Measurements from ENCODE around the gene NUBPL. TPM values are rescaled to one million over a fixed set of nuclear protein-coding genes. Genes with fewer than 3 reads are reported as not detected.
A peak's percentile ranks its signal among the peaks of the same experiment; 100 is the strongest.

Gene NUBPL
- total RNA-seq, 1 donor from 2014 or later, result 11.6 TPM

- TF ChIP-seq CTCF (IDR thresholded peaks at IDR 0.05), result no peak
- Mint-ChIP-seq H3K9me3 (ENCODE audit: unreplicated experiment) (peaks cover under 1% of the 10 kb centered on the region), H3K4me1 (ENCODE audit: unreplicated experiment) (peaks cover 3% of the 10 kb centered on the region), H3K27ac (ENCODE audit: unreplicated experiment) (peak overlapping the region; percentile 27), H3K4me3 (ENCODE audit: unreplicated experiment) (no peak overlapping the region), H3K36me3 (ENCODE audit: unreplicated experiment) (peaks cover 4% of the 10 kb centered on the region), H3K27me3 (ENCODE audit: unreplicated experiment) (no peaks in the 10 kb centered on the region)
- no peak for DNase-seq (ENCODE audit: extremely low spot score, unreplicated experiment)
Observed at GRCh38 chr14:31717294-31718085, 156.3 kb downstream of the NUBPL start.

GRCh38 chr14:31718585-31718984 is 157.4 kb downstream of the NUBPL start:
- Mint-ChIP-seq H3K27ac (ENCODE audit: unreplicated experiment) (no peak overlapping the region), H3K4me3 (ENCODE audit: unreplicated experiment) (no peak overlapping the region), H3K36me3 (ENCODE audit: unreplicated experiment) (peaks cover 4% of the 10 kb centered on the region), H3K9me3 (ENCODE audit: unreplicated experiment) (peaks cover 9% of the 10 kb centered on the region), H3K4me1 (ENCODE audit: unreplicated experiment) (no peaks in the 10 kb centered on the region), H3K27me3 (ENCODE audit: unreplicated experiment) (no peaks in the 10 kb centered on the region)
- DNase-seq (ENCODE audit: extremely low spot score, unreplicated experiment), result no peak
- TF ChIP-seq CTCF (IDR thresholded peaks at IDR 0.05), result no peak

DNA sequence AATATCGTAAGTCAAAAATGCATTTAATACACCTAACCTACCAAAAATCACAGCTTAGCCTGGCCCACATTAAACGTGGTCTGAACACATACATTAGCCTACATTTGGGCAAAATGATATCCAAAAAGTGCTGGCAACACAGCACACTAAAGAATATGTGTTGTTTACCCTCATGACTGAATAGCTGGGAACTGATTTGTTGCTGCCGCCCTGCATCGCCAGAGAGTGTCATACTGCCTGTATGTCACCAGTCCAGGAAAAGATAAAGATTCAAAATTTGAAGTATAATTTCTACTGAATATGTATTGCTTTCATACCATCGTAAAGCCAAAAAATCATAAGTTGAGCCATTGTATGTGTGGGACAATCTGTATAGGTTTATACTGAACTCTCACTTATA is 157.8 kb downstream of the NUBPL start:
- Mint-ChIP-seq H3K9me3 (ENCODE audit: unreplicated experiment) (peaks cover 11% of the 10 kb centered on the region), H3K36me3 (ENCODE audit: unreplicated experiment) (peaks cover 4% of the 10 kb centered on the region), H3K4me3 (ENCODE audit: unreplicated experiment) (no peak overlapping the region), H3K4me1 (ENCODE audit: unreplicated experiment) (no peaks in the 10 kb centered on the region), H3K27ac (ENCODE audit: unreplicated experiment) (no peak overlapping the region), H3K27me3 (ENCODE audit: unreplicated experiment) (no peaks in the 10 kb centered on the region)
- no peak for DNase-seq (ENCODE audit: extremely low spot score, unreplicated experiment)
- TF ChIP-seq CTCF (IDR thresholded peaks at IDR 0.05), result no peak

- H3K9me3 Mint-ChIP-seq (ENCODE audit: unreplicated experiment), result peaks cover 24% of the 10 kb centered on the region
- no peak for TF ChIP-seq CTCF (IDR thresholded peaks at IDR 0.05)
- peaks cover 8% of the 10 kb centered on the region for H3K4me1 Mint-ChIP-seq (ENCODE audit: unreplicated experiment)
- no peaks in the 10 kb centered on the region for H3K27me3 Mint-ChIP-seq (ENCODE audit: unreplicated experiment)
- no peak for DNase-seq (ENCODE audit: extremely low spot score, unreplicated experiment)
- H3K36me3 Mint-ChIP-seq (ENCODE audit: unreplicated experiment), result peaks cover 15% of the 10 kb centered on the region
- no peak overlapping the region for H3K4me3 Mint-ChIP-seq (ENCODE audit: unreplicated experiment)
- no peak overlapping the region for H3K27ac Mint-ChIP-seq (ENCODE audit: unreplicated experiment)
Observed at GRCh38 chr14:31726337-31726736, 165.1 kb downstream of the NUBPL start.

GRCh38 chr14:31727797-31728196 is 166.6 kb downstream of the NUBPL start:
- no peak for DNase-seq (ENCODE audit: extremely low spot score, unreplicated experiment)
- no peak overlapping the region for H3K27ac Mint-ChIP-seq (ENCODE audit: unreplicated experiment)
- no peak for TF ChIP-seq CTCF (IDR thresholded peaks at IDR 0.05)
- no peaks in the 10 kb centered on the region for H3K27me3 Mint-ChIP-seq (ENCODE audit: unreplicated experiment)
- H3K9me3 Mint-ChIP-seq (ENCODE audit: unreplicated experiment), result peaks cover 21% of the 10 kb centered on the region
- H3K4me1 Mint-ChIP-seq (ENCODE audit: unreplicated experiment), result peaks cover 8% of the 10 kb centered on the region
- H3K4me3 Mint-ChIP-seq (ENCODE audit: unreplicated experiment), result no peak overlapping the region
- H3K36me3 Mint-ChIP-seq (ENCODE audit: unreplicated experiment), result peaks cover 11% of the 10 kb centered on the region

All from osteocyte (in vitro differentiated cells).